ENCODE measurements around the gene TRMT112. TPM values are rescaled to one million over a fixed set of nuclear protein-coding genes. Genes with fewer than 3 reads are reported as not detected.
A peak's percentile ranks its signal among the peaks of the same experiment; 100 is the strongest.

The TRMT112 gene
- total and polyA plus RNA-seq, 10 of the 15 experiments (the other 5 are each of a cell fraction or from before 2014, with no cell fraction given): 212 to 455 (median 308) TPM

- peak; percentile 92 for TF ChIP-seq RELB (IDR thresholded peaks at IDR 0.05; ENCODE audit: low read depth)
- TF ChIP-seq SMAD5 (IDR thresholded peaks at IDR 0.05; ENCODE audit: low read depth): no peak
- TF ChIP-seq POLR2A (IDR thresholded peaks at IDR 0.05; ENCODE audit: low read depth, low read length): peak; percentile 63
- peak; percentile 74 for TF ChIP-seq RELA (IDR thresholded peaks at IDR 0.05; ENCODE audit: borderline replicate concordance, partially characterized antibody)
- TF ChIP-seq STAT1 (conservative IDR thresholded peaks at IDR 0.05): no peak; the same call in 1 of the 2 replicates
- TF ChIP-seq ZNF217 (IDR thresholded peaks at IDR 0.05): peak; percentile 100
- no peak for TF ChIP-seq RAD21 (IDR thresholded peaks at IDR 0.05; ENCODE audit: insufficient read depth, low read depth, low read length)
- TF ChIP-seq HDAC2 (IDR thresholded peaks at IDR 0.05): no peak
- peak; percentile 65; the same call in 1 of the 2 replicates for TF ChIP-seq MXI1 (IDR thresholded peaks at IDR 0.05; ENCODE audit: low read depth, low read length)
- TF ChIP-seq NR2C2 (IDR thresholded peaks at IDR 0.05; ENCODE audit: borderline replicate concordance, control insufficient read depth, insufficient read length, low read depth): no peak
- peak; percentile 38 to 42; a peak in 1 of 4 replicates for TF ChIP-seq IKZF2 (IDR thresholded peaks at IDR 0.05)
- TF ChIP-seq STAT3 (IDR thresholded peaks at IDR 0.05; ENCODE audit: low read depth, low read length): no peak
- TF ChIP-seq DPF2 (IDR thresholded peaks at IDR 0.05): peak; percentile 96
- no peak for TF ChIP-seq CTCF (IDR thresholded peaks at IDR 0.05 in 2 of 3, conservative IDR thresholded peaks at IDR 0.05 in 1 of 3; ENCODE audit: control insufficient read depth in 2 of 3, extremely low read depth in 1 of 3, insufficient read depth in 1 of 3, low read depth in 3 of 3, low read length in 3 of 3)
- 0 out of 2 replicates have a peak, but pooled peaks have one; percentile 18 for TF ChIP-seq NBN (IDR thresholded peaks at IDR 0.05)
- no peak for TF ChIP-seq NFYA (IDR thresholded peaks at IDR 0.05; ENCODE audit: borderline replicate concordance, low read depth, low read length)
- TF ChIP-seq KLF5 (IDR thresholded peaks at IDR 0.05; ENCODE audit: partially characterized antibody): peak; percentile 74
- no peak for TF ChIP-seq E4F1 (IDR thresholded peaks at IDR 0.05; ENCODE audit: borderline replicate concordance, partially characterized antibody)
- TF ChIP-seq NKRF (conservative IDR thresholded peaks at IDR 0.05): peak; percentile 93
- TF ChIP-seq NFIC (IDR thresholded peaks at IDR 0.05; ENCODE audit: low read depth, low read length): no peak
- peak; percentile 88 for TF ChIP-seq SMARCA5 (IDR thresholded peaks at IDR 0.05)
- TF ChIP-seq BHLHE40 (IDR thresholded peaks at IDR 0.05; ENCODE audit: borderline replicate concordance in 1 of 2, low read depth in 2 of 2, low read length in 1 of 2): peak in 1 of 2 experiments; percentile 61; a peak in 2 of 4 replicates
Observed at GRCh38 chr11:64284962-64285884, 32.1 kb downstream of the TRMT112 start, which contains the start of gene GPR137 (continued).

Measured in GM12878 (cell line).